ENCODE data around the gene CACNA1C.

CACNA1C gene

GRCh38 chr12:2439332-2440100 is 386.7 kb downstream of the CACNA1C start:
- no peak overlapping the region for H3K27ac ChIP-seq
- TF ChIP-seq ZFX (IDR thresholded peaks at IDR 0.05): no peak
- TF ChIP-seq, protein P1, sequence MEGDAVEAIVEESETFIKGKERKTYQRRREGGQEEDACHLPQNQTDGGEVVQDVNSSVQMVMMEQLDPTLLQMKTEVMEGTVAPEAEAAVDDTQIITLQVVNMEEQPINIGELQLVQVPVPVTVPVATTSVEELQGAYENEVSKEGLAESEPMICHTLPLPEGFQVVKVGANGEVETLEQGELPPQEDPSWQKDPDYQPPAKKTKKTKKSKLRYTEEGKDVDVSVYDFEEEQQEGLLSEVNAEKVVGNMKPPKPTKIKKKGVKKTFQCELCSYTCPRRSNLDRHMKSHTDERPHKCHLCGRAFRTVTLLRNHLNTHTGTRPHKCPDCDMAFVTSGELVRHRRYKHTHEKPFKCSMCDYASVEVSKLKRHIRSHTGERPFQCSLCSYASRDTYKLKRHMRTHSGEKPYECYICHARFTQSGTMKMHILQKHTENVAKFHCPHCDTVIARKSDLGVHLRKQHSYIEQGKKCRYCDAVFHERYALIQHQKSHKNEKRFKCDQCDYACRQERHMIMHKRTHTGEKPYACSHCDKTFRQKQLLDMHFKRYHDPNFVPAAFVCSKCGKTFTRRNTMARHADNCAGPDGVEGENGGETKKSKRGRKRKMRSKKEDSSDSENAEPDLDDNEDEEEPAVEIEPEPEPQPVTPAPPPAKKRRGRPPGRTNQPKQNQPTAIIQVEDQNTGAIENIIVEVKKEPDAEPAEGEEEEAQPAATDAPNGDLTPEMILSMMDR (conservative IDR thresholded peaks at IDR 0.05): no peak

DNA sequence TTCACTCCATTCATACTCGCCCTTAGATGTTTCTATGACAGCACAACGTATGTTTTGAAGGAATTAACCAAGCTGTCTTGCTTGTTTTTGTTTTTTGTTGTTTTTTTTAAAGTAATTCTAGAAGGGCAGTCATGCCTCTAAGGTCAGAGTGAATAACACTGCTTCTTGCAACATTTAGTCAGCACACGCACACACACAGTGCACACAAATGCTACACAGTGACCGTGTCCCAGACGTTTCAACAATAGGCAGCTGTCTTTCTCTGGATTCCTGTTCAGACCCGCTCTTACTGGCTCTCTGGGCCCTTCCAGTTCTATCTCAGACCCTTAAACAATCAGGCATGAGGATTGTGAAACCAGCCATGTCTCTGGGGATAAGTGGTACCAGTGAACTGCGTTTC is 391.0 kb downstream of the CACNA1C start:
- TF ChIP-seq, protein P1 (conservative IDR thresholded peaks at IDR 0.05): no peak
- no peak for TF ChIP-seq ZFX (IDR thresholded peaks at IDR 0.05)
- H3K27ac ChIP-seq: no peak overlapping the region

GRCh38 chr12:2445968-2446367 is 393.2 kb downstream of the CACNA1C start:
- TF ChIP-seq, protein P1 (conservative IDR thresholded peaks at IDR 0.05): no peak
- TF ChIP-seq ZFX (IDR thresholded peaks at IDR 0.05): no peak
- H3K27ac ChIP-seq: no peak overlapping the region

GRCh38 chr12:2447861-2448260 is 395.1 kb downstream of the CACNA1C start:
- TF ChIP-seq, protein P1 (conservative IDR thresholded peaks at IDR 0.05): no peak
- no peak for TF ChIP-seq ZFX (IDR thresholded peaks at IDR 0.05)
- H3K27ac ChIP-seq: no peak overlapping the region

- TF ChIP-seq, protein P1 (conservative IDR thresholded peaks at IDR 0.05): no peak
- TF ChIP-seq ZFX (IDR thresholded peaks at IDR 0.05): no peak
- no peak overlapping the region for H3K27ac ChIP-seq
Measured at GRCh38 chr12:2449586-2449985, 396.8 kb downstream of the CACNA1C start.

- TF ChIP-seq, protein P1 (conservative IDR thresholded peaks at IDR 0.05): no peak
- no peak for TF ChIP-seq ZFX (IDR thresholded peaks at IDR 0.05)
- no peak overlapping the region for H3K27ac ChIP-seq
Measured at GRCh38 chr12:2450553-2450952, 397.8 kb downstream of the CACNA1C start.

DNA sequence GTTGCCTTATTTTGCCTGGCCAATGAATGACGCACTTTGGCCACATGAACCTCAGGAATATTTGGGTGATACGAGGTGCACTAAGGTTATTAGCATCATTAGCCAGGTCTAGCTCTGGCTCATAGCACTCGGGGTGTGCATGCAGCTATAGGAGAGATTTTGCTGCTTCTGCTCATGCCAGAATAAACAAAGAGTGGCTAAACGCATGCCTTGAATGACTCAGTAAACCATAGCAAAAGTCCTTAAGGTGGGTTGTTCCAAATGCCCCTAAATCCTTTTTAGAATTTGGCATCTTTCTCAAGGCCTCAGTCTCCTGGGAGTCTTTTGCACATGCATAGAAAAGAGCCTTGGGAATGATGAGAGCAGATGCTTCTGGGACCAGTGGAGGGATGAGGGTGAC is 398.2 kb downstream of the CACNA1C start:
- TF ChIP-seq, protein P1 (conservative IDR thresholded peaks at IDR 0.05): no peak
- TF ChIP-seq ZFX (IDR thresholded peaks at IDR 0.05): no peak
- no peak overlapping the region for H3K27ac ChIP-seq

Measured in C4-2B (cell line).